GM20000 (cell line): Measurements from ENCODE around the gene ANXA2R.

Experiments
- DNase-seq: peaks from one replicate; pipeline ENCODE4 v3.0.0; 2012; ENCODE audit warnings: low spot score
- TF ChIP-seq, protein P1 (sequence below): IDR thresholded peaks from 2 replicates; pipeline ENCODE4 v1.5.1; 2012; ENCODE audit warnings: mild to moderate bottlenecking, control low read depth; ENCODE audit errors: extremely low read depth, missing control alignments

ANXA2R gene

DNA sequence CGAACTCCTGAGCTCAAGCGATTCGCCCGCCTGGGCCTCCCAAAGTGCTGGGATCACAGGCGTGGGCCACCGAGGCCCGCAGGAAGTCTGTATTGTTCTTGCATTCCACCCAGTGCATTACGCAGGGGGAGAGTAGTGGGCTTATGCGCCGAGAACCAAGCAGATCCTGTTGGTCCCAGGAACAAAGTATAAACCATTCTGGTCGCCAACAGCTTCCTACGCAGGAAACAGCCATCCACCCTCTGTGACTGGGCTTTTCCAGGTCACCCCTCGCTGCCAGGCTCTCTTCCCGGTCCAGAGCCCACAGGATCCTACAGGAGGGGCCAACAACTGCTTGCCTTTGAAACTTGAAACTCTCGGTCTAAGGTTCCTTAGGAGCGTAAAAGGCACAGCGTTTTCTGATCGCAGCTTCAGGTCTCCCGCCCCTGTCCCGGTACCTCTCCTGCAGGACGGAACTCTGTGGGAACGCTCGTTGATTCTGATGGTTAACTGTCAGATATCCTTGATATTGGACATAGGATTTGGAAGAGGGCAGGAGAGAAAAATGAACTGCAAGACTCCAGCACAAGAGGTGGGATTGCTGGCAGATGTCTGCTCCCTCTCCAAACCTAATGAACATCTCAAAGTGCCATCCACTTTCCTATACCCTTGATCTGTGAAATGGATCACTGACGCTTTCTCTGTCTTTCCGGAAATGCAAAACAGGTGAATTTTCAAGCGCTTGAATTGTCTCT lies 4.2 kb upstream of the ANXA2R start:
- TF ChIP-seq, protein P1, sequence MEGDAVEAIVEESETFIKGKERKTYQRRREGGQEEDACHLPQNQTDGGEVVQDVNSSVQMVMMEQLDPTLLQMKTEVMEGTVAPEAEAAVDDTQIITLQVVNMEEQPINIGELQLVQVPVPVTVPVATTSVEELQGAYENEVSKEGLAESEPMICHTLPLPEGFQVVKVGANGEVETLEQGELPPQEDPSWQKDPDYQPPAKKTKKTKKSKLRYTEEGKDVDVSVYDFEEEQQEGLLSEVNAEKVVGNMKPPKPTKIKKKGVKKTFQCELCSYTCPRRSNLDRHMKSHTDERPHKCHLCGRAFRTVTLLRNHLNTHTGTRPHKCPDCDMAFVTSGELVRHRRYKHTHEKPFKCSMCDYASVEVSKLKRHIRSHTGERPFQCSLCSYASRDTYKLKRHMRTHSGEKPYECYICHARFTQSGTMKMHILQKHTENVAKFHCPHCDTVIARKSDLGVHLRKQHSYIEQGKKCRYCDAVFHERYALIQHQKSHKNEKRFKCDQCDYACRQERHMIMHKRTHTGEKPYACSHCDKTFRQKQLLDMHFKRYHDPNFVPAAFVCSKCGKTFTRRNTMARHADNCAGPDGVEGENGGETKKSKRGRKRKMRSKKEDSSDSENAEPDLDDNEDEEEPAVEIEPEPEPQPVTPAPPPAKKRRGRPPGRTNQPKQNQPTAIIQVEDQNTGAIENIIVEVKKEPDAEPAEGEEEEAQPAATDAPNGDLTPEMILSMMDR: no peak
- no peak for DNase-seq

DNA sequence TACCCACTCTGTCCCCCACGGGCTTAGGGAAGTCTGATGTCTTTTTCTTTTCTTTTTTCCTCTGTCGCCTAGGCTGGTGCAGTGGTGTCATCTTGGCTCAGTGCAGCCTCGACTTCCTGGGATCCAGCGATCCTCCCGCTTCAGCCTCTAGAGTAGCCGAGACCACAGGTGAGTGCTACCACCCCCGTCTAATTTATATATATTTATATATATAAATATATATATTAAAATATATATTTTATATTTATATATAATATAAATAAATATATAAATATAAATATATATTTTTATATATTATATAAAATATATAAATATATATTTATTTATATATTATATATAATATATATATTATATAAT lies 3.3 kb upstream of the ANXA2R start:
- no peak for DNase-seq
- TF ChIP-seq, protein P1: no peak

DNA sequence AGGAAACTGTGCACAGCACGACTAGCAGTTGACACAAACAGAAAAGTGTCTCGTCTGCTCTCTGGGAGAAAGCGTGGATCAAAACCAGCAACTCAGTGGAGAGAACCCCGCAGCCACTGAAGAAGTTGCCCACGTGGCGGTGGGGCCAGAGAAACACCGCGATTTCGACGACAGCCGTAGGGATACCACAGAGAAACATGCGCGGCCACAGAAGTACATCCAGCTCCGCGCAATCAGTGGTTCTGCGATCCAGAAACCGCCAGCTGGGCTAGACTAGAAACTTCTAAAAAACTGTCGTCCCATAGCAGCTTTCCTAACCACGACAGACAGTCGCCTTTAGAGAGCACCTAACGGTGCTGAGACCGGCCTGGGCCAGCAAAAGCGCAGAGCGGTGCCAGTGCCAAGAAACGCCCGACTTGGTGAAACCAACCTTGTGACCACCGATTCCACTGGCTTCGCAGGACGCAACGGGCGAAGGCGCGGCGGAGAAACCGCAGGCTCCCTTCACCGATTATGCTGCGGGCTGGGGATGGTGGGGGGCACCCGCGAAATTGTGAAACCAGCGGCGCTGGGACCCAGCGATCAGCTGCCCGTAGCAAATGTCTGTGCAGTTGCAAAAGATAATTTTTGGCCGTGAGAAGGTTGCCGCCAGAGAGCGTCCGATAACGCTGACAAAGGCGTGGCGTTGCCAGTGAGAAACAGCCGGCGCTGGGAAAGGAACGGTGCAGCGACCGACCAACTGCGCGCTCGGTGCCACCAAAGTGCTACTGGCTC lies 2.7 kb upstream of the ANXA2R start:
- peak; percentile 60 for DNase-seq
- TF ChIP-seq, protein P1: peak; percentile 25

DNA sequence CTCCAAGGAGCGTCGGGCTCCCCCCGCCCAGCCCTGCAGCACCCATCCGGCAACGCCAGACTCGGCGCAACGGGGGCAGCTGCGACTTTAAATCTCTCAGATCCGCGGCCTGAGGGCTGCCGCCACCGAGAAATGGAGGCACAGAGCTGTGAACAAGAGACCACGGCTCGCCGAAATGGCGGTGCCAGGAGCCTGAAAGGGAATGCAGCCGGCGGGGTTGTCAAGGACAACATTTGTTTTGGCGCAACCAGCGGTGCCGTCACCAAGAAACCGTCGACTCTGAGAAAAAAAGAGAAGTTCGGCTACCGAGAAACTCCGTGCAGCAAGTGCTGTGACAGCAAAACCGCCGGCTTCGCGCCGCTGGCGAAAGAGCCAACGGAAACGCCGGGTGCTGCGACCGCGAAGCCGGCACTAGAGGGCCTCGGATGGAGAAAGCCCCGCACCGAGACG lies 2.1 kb upstream of the ANXA2R start:
- peak; percentile 60 for DNase-seq

DNA sequence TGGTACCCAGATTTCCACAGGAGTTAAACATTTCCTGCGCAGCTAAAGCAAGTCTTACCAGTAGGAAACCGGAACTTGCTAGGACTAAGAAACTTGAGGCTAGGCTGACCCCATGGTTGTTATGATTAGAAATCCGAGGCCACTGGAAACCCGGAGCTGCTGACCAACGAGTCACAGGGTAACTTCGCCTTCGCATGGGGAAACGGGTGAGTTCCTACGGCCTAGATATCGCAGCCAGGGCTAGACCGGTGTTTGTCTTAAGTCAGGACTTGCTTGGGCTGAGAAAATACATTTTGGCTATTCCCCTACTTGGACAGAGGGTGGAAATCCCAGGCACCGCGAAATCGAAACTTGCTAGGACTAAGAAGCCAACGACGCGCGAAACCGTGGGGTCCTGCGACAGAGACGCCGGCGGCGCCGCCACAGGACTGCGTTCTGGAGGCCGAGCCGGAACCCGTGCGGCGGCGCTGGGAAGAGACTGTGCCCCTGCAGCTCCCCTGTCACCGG lies 1.6 kb upstream of the ANXA2R start:
- TF ChIP-seq, protein P1: no peak

More for the DNA sequence above, 2.1 kb upstream of the ANXA2R start:
- TF ChIP-seq, protein P1: no peak

DNA sequence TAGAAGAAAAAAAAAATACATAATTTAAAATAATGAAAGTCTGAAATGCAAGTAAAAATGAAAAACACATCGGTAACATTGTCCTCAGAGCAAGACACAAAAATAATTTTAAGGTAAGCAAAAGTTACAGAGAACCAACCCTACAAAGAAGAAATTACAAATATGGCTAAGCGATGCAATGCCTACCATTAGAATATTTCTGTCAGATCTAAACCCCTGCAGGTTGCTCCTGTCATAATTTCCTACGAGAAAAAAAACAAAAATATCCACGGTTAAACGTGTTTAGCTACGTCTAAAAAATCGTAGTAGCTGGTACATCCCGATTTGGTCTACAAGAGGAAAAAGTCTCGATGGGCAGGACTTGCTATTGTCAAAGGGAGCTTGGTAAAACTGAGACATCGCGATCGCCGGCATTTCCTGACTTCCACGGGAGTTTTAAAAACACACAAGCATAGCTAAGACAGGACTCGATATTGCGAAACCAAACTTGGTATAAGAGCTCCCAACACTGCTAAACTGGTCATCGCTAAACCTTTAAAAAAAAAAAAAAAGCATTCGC lies 1.1 kb upstream of the ANXA2R start:
- TF ChIP-seq, protein P1: no peak

More for the DNA sequence above, 1.6 kb upstream of the ANXA2R start:
- DNase-seq: no peak

More for the DNA sequence above, 1.1 kb upstream of the ANXA2R start:
- DNase-seq: no peak
